ENCODE measurements around the gene FEZ2. TPM values are rescaled to one million over a fixed set of nuclear protein-coding genes. Genes with fewer than 3 reads are reported as not detected.
A peak's percentile ranks its signal among the peaks of the same experiment; 100 is the strongest.

Gene FEZ2
- total RNA-seq, 1 donor from 2014 or later = 70.7 TPM

DNA sequence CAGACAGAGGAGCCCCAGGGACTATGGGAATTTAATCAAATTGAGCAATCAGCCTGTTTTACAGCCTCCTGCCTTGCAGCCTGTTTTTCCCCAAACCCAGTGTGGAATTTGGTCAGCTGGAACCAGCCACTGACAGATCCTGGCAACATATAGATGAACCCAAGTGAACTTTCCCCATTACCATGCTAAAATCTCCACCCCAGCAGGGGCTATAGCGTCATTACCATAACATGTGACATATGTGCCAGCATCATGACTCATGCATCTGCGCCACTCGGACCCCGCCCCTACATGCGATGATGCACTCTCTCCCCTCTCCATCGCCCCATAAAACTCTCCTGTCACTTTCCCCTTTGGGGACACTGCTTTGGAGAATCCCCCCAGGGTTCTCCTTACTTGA, 17.3 kb upstream of the FEZ2 start:
- no peak for DNase-seq (ENCODE audit: low spot score)
- no peak overlapping the region for H3K4me3 ChIP-seq
- H3F3A ChIP-seq (ENCODE audit: low read depth) = no peaks in the 10 kb centered on the region
- H2AFZ ChIP-seq (replicated peaks) = no peak overlapping the region
- H3K9me3 ChIP-seq (ENCODE audit: low read depth) = no peaks in the 10 kb centered on the region
- H3K27me3 ChIP-seq = no peaks in the 10 kb centered on the region
- no peaks in the 10 kb centered on the region for H4K20me1 ChIP-seq (ENCODE audit: low read depth)
- no peak overlapping the region for H3K27ac ChIP-seq
- TF ChIP-seq, protein P1, sequence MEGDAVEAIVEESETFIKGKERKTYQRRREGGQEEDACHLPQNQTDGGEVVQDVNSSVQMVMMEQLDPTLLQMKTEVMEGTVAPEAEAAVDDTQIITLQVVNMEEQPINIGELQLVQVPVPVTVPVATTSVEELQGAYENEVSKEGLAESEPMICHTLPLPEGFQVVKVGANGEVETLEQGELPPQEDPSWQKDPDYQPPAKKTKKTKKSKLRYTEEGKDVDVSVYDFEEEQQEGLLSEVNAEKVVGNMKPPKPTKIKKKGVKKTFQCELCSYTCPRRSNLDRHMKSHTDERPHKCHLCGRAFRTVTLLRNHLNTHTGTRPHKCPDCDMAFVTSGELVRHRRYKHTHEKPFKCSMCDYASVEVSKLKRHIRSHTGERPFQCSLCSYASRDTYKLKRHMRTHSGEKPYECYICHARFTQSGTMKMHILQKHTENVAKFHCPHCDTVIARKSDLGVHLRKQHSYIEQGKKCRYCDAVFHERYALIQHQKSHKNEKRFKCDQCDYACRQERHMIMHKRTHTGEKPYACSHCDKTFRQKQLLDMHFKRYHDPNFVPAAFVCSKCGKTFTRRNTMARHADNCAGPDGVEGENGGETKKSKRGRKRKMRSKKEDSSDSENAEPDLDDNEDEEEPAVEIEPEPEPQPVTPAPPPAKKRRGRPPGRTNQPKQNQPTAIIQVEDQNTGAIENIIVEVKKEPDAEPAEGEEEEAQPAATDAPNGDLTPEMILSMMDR (IDR thresholded peaks at IDR 0.05) = no peak
- no peak for TF ChIP-seq EZH2phosphoT487 (IDR thresholded peaks at IDR 0.05)
- TF ChIP-seq EZH2 (IDR thresholded peaks at IDR 0.05) = no peak
- H3K9me3 Mint-ChIP-seq = no peaks in the 10 kb centered on the region
- no peak overlapping the region for H3K4me2 ChIP-seq
- H3K9ac ChIP-seq = no peak overlapping the region
- H3K4me1 ChIP-seq = peaks cover 6% of the 10 kb centered on the region
- no peak overlapping the region for H3K27ac Mint-ChIP-seq
- no peaks in the 10 kb centered on the region for H3K36me3 ChIP-seq
- H3K79me2 ChIP-seq (ENCODE audit: low read depth) = no peaks in the 10 kb centered on the region
- H3K27me3 Mint-ChIP-seq (ENCODE audit: insufficient read depth, low read depth) = peaks cover 3% of the 10 kb centered on the region
- peaks cover 6% of the 10 kb centered on the region for H3K4me1 Mint-ChIP-seq
- no peak overlapping the region for H3K4me3 Mint-ChIP-seq
- H3K36me3 Mint-ChIP-seq = no peaks in the 10 kb centered on the region

DNA sequence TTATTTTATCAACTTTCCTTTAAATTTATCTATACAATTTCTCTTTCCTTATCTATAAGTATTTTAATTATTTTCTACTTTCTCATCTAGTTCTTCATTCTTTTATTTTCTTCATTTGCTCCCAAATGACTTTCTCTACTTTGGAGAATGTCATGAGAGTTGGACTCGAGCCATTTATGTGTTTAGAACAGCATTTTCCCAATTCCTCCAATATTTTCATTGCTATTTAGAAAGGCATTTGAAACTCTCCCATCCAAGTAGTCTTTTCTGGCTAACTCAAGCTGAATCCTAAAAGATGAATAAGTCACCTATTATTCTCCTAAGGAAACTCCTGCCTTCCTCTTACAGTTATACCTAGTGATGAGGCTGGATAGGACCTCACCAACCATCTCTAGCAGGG, 15.8 kb upstream of the FEZ2 start:
- Histone ChIP-seq H3K79me2 (ENCODE audit: low read depth) (no peaks in the 10 kb centered on the region), H3K27ac (no peak overlapping the region), H3K36me3 (no peaks in the 10 kb centered on the region), H3K4me1 (peaks cover 11% of the 10 kb centered on the region), H3K9me3 (ENCODE audit: low read depth) (no peaks in the 10 kb centered on the region), H3K4me3 (no peak overlapping the region), H3K4me2 (no peak overlapping the region), H2AFZ (replicated peaks) (peak overlapping the region; percentile 81), H4K20me1 (ENCODE audit: low read depth) (no peaks in the 10 kb centered on the region), H3F3A (ENCODE audit: low read depth) (no peaks in the 10 kb centered on the region), H3K27me3 (no peaks in the 10 kb centered on the region), H3K9ac (no peak overlapping the region)
- H3K27ac Mint-ChIP-seq = no peak overlapping the region
- H3K27me3 Mint-ChIP-seq (ENCODE audit: insufficient read depth, low read depth) = no peaks in the 10 kb centered on the region
- no peak for TF ChIP-seq EZH2 (IDR thresholded peaks at IDR 0.05)
- no peak for TF ChIP-seq EZH2phosphoT487 (IDR thresholded peaks at IDR 0.05)
- TF ChIP-seq, protein P1 (IDR thresholded peaks at IDR 0.05) = no peak
- no peak overlapping the region for H3K4me3 Mint-ChIP-seq
- H3K9me3 Mint-ChIP-seq = no peaks in the 10 kb centered on the region
- DNase-seq (ENCODE audit: low spot score) = no peak
- peaks cover 6% of the 10 kb centered on the region for H3K4me1 Mint-ChIP-seq
- H3K36me3 Mint-ChIP-seq = no peaks in the 10 kb centered on the region

DNA sequence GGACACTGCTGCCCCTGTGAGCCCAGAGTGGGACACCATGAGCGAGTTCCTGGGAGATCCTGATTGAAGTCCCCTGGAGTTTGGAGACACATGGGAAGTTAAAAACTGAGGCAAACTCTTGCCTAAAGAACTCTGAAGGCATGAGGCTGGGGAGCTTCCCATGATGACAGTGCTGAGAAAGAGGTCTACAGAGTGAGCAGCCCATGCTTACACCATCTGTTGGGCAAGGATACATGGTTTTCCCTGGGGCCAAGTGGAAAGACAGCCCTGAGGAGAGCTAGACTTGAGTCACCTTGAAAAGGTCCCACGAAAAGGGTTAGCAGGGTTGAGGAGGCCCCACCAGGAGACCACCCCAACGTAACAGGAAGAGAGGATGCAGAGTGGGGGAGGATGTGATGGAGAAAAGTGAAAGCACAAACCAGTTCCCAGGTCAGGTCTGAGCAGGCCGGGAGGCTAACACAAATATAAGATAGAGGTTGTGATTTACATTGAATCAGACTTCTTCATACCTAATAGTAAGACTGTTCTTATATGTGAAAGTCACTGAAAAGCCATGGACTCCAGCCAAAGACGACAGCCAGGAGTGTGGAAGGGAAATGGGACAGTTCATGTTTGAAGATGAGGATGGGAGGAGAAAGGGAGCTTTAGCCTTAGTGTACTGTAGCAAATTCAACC, 13.5 kb upstream of the FEZ2 start:
- H3K36me3 Mint-ChIP-seq = no peaks in the 10 kb centered on the region
- H3K27me3 Mint-ChIP-seq (ENCODE audit: insufficient read depth, low read depth) = no peaks in the 10 kb centered on the region
- TF ChIP-seq EZH2 (IDR thresholded peaks at IDR 0.05) (no peak), EZH2phosphoT487 (IDR thresholded peaks at IDR 0.05) (no peak)
- TF ChIP-seq, protein P1 (IDR thresholded peaks at IDR 0.05) = no peak
- no peak for DNase-seq (ENCODE audit: low spot score)
- Histone ChIP-seq H4K20me1 (ENCODE audit: low read depth) (no peaks in the 10 kb centered on the region), H3K36me3 (no peaks in the 10 kb centered on the region), H3K4me2 (no peak overlapping the region), H3K4me3 (no peak overlapping the region), H3K9me3 (ENCODE audit: low read depth) (no peaks in the 10 kb centered on the region), H3F3A (ENCODE audit: low read depth) (no peaks in the 10 kb centered on the region), H3K27ac (no peak overlapping the region), H3K4me1 (peaks cover 11% of the 10 kb centered on the region), H3K9ac (no peak overlapping the region), H3K27me3 (no peaks in the 10 kb centered on the region), H3K79me2 (ENCODE audit: low read depth) (no peaks in the 10 kb centered on the region), H2AFZ (replicated peaks) (no peak overlapping the region)
- no peaks in the 10 kb centered on the region for H3K9me3 Mint-ChIP-seq
- no peak overlapping the region for H3K27ac Mint-ChIP-seq
- peaks cover 6% of the 10 kb centered on the region for H3K4me1 Mint-ChIP-seq
- no peak overlapping the region for H3K4me3 Mint-ChIP-seq

Data from neural progenitor cell (in vitro differentiated cells).